ENCODE measurements around the gene ATP8B2.
"Not testable (repeated sequence)": the region's sequence is repeated elsewhere in the genome, so short reads cannot be mapped to it uniquely, and the experiment has no call there.

ATP8B2 gene

GRCh38 chr1:154347961-154348360, 22.6 kb downstream of the ATP8B2 start:
- DNase-seq: no peak

GRCh38 chr1:154348429-154349076, 23.2 kb downstream of the ATP8B2 start:
- no peak for DNase-seq

- DNase-seq: no peak
Observed at GRCh38 chr1:154349121-154349520, 23.8 kb downstream of the ATP8B2 start.

GRCh38 chr1:154350383-154350782, 25.1 kb downstream of the ATP8B2 start:
- DNase-seq: no peak

- no peak for DNase-seq
Observed at GRCh38 chr1:154351363-154352068, 26.2 kb downstream of the ATP8B2 start.

GRCh38 chr1:154352245-154352580, 26.9 kb downstream of the ATP8B2 start:
- no peak for DNase-seq

- peak; percentile 44 for DNase-seq
Observed at GRCh38 chr1:154352581-154353459, 27.5 kb downstream of the ATP8B2 start.

- DNase-seq: no peak
Observed at GRCh38 chr1:154353460-154353904, 28.2 kb downstream of the ATP8B2 start.

GRCh38 chr1:154353966-154354365, 28.6 kb downstream of the ATP8B2 start:
- DNase-seq: no peak

GRCh38 chr1:154358519-154358918, 33.2 kb downstream of the ATP8B2 start:
- no peak for DNase-seq

- DNase-seq: no peak
Observed at GRCh38 chr1:154360288-154360687, 35.0 kb downstream of the ATP8B2 start.

GRCh38 chr1:154360881-154361280, 35.6 kb downstream of the ATP8B2 start:
- not testable (repeated sequence) for DNase-seq

- DNase-seq: no peak
Observed at GRCh38 chr1:154361357-154361756, 36.0 kb downstream of the ATP8B2 start.

- no peak for DNase-seq
Observed at GRCh38 chr1:154371436-154371835, 46.1 kb downstream of the ATP8B2 start.

GRCh38 chr1:154373777-154374357, 48.5 kb downstream of the ATP8B2 start:
- DNase-seq: not testable (repeated sequence)

GRCh38 chr1:154379301-154379700, 54.0 kb downstream of the ATP8B2 start:
- DNase-seq: no peak

GRCh38 chr1:154384650-154385489, 59.5 kb downstream of the ATP8B2 start:
- no peak for DNase-seq

GRCh38 chr1:154386643-154387352, 61.5 kb downstream of the ATP8B2 start:
- DNase-seq: no peak

GRCh38 chr1:154391086-154391770, 65.9 kb downstream of the ATP8B2 start:
- no peak for DNase-seq

GRCh38 chr1:154398141-154398540, 72.8 kb downstream of the ATP8B2 start:
- DNase-seq: no peak

GRCh38 chr1:154398678-154399077, 73.4 kb downstream of the ATP8B2 start:
- no peak for DNase-seq

All from NCI-H146 (cell line).